Mesothelial cell of epicardium (in vitro differentiated cells): Measurements from ENCODE around the gene CEACAM21. TPM values are rescaled to one million over a fixed set of nuclear protein-coding genes. Genes with fewer than 3 reads are reported as not detected.
A peak's percentile ranks its signal among the peaks of the same experiment; 100 is the strongest.

ENCODE experiments used
- DNase-seq, 2 experiments: peaks; one replicate each; pipeline ENCODE4 v3.0.0; 2021; ENCODE audit warnings: low spot score in 2 of 2; ENCODE audit not compliant: unreplicated experiment in 2 of 2
- H3K27ac Mint-ChIP-seq: 2 replicates; pipeline ENCODE4 v1.8.0; 2021; ENCODE audit warnings: mixed read lengths
- H3K27me3 Mint-ChIP-seq: 2 replicates; pipeline ENCODE4 v1.8.0; 2021; ENCODE audit warnings: low read depth, mixed read lengths
- H3K36me3 Mint-ChIP-seq: 2 replicates; pipeline ENCODE4 v1.8.0; 2021; ENCODE audit warnings: mixed read lengths
- H3K4me1 Mint-ChIP-seq: 2 replicates; pipeline ENCODE4 v1.8.0; 2021; ENCODE audit warnings: mixed read lengths
- H3K4me3 Mint-ChIP-seq: 2 replicates; pipeline ENCODE4 v1.8.0; 2021; ENCODE audit warnings: mild to moderate bottlenecking, moderate library complexity, mixed read lengths
- H3K9me3 Mint-ChIP-seq: 2 replicates; pipeline ENCODE4 v1.8.0; 2021; ENCODE audit warnings: mixed read lengths
- total RNA-seq: library from RNA; stranded (reverse); gene quantifications from 3 replicates; pipeline ENCODE4 v1.2.1, GENCODE V29; 2021
- TF ChIP-seq, protein P1 (sequence below): fragments of 200-600 bp; sonication (generic); IDR thresholded peaks from one replicate; pipeline ENCODE4 v1.5.0; 2021; ENCODE audit warnings: antibody characterized with exemption; ENCODE audit not compliant: unreplicated experiment

CEACAM21 gene
- total RNA-seq, 1 donor from 2014 or later = not detected

GRCh38 chr19:41588497-41589209 lies 12.7 kb downstream of the CEACAM21 start:
- Mint-ChIP-seq H3K36me3 (no peaks in the 10 kb centered on the region), H3K27me3 (no peaks in the 10 kb centered on the region), H3K27ac (no peak overlapping the region), H3K9me3 (peaks cover 53% of the 10 kb centered on the region), H3K4me1 (no peaks in the 10 kb centered on the region), H3K4me3 (no peak overlapping the region)
- TF ChIP-seq, protein P1, sequence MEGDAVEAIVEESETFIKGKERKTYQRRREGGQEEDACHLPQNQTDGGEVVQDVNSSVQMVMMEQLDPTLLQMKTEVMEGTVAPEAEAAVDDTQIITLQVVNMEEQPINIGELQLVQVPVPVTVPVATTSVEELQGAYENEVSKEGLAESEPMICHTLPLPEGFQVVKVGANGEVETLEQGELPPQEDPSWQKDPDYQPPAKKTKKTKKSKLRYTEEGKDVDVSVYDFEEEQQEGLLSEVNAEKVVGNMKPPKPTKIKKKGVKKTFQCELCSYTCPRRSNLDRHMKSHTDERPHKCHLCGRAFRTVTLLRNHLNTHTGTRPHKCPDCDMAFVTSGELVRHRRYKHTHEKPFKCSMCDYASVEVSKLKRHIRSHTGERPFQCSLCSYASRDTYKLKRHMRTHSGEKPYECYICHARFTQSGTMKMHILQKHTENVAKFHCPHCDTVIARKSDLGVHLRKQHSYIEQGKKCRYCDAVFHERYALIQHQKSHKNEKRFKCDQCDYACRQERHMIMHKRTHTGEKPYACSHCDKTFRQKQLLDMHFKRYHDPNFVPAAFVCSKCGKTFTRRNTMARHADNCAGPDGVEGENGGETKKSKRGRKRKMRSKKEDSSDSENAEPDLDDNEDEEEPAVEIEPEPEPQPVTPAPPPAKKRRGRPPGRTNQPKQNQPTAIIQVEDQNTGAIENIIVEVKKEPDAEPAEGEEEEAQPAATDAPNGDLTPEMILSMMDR = no peak
- DNase-seq = no peak

DNA sequence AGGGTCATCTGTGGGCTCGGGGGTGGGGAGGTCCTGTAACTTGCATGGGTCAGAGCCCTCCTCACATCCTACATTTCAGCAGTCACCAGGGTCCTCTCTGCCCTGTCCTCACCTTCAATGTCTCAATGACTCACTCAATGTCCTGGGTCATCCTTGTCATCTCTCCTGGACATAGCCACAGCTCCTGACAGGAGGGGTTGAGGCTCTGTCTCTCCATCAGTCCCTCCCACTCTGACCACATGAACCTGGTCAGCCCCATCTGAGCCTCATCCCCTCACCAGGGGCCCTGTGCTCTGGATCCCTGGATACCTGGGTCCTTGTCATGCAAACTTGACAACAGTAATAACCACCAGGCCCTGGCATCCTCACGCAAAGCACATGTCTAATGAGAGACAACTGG lies 13.4 kb downstream of the CEACAM21 start:
- Mint-ChIP-seq H3K4me3 (no peak overlapping the region), H3K27ac (no peak overlapping the region), H3K4me1 (no peaks in the 10 kb centered on the region), H3K9me3 (peaks cover 48% of the 10 kb centered on the region), H3K36me3 (no peaks in the 10 kb centered on the region), H3K27me3 (no peaks in the 10 kb centered on the region)
- DNase-seq = no peak
- TF ChIP-seq, protein P1 = no peak

DNA sequence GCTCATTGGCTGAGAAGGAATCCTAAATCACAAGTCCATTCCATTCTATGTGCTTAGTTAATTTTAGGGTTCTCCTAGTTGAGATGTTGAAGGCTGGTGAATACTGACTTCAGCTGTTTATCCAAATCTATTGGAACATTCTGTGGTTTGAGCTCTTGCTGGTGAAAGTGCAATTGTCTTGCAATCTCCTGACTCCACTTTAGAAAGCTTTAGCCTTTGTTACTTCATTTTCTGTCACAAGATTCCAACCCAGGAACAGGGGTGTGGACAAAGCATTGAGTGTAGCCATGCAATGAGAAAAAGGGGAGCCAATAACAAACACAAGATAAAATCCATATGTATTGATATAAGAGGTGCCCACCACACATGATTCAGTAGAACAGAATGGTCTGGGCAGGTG lies 15.0 kb downstream of the CEACAM21 start:
- Mint-ChIP-seq H3K9me3 (peaks cover 41% of the 10 kb centered on the region), H3K36me3 (no peaks in the 10 kb centered on the region), H3K4me1 (no peaks in the 10 kb centered on the region), H3K27ac (no peak overlapping the region), H3K4me3 (no peak overlapping the region), H3K27me3 (no peaks in the 10 kb centered on the region)
- TF ChIP-seq, protein P1 = no peak
- no peak for DNase-seq

GRCh38 chr19:41591951-41592562 lies 16.1 kb downstream of the CEACAM21 start:
- no peak for DNase-seq
- Mint-ChIP-seq H3K27ac (no peak overlapping the region), H3K27me3 (no peaks in the 10 kb centered on the region), H3K9me3 (peaks cover 41% of the 10 kb centered on the region), H3K36me3 (no peaks in the 10 kb centered on the region), H3K4me1 (no peaks in the 10 kb centered on the region), H3K4me3 (no peak overlapping the region)
- TF ChIP-seq, protein P1 = no peak

DNA sequence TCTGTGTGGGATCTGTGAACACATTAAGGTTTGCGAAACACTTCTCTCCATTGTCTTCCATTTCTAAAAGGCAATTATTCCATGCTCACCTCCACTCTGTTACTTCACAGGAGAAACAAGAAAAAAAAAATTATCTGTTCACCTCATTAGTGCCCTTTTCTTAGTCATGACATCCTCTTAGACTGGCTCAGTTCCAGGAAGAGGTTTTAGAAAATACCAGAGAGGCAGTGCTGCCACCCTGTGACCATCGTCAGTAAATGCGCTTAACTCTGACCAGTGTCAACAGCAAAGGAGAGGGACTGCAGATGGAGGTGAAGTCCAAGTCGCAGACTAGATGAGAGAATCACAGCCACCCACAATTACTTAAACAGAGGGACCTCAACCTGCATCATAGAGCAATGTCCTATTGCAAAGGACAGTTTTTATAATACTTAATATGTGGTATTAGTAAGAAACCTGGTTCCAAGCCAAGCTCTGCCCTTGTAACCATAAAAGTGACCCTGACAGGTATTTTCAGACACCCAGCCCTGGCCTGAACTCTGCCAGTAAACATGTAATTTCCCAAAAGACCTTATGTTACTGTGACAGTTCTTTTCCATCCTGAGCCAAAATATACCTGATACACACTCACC lies 19.4 kb downstream of the CEACAM21 start:
- Mint-ChIP-seq H3K4me1 (no peaks in the 10 kb centered on the region), H3K27ac (no peak overlapping the region), H3K4me3 (no peak overlapping the region), H3K27me3 (no peaks in the 10 kb centered on the region), H3K9me3 (peaks cover 33% of the 10 kb centered on the region), H3K36me3 (no peaks in the 10 kb centered on the region)
- TF ChIP-seq, protein P1 = no peak
- peak in 1 of 2 experiments; percentile 34 for DNase-seq
